GM21360 (cell line): ENCODE measurements around the gene ITPR3.

Source experiments
- ATAC-seq: cut with Tn5 transposase; IDR thresholded peaks from one replicate; pipeline ENCODE4 v1.9.1; 2021; ENCODE audit warnings: mild to moderate bottlenecking, moderate library complexity; ENCODE audit not compliant: unreplicated experiment

Gene ITPR3

GRCh38 chr6:33633462-33634158 is 12.5 kb downstream of the ITPR3 start:
- no peak for ATAC-seq

GRCh38 chr6:33634161-33634727 is 13.1 kb downstream of the ITPR3 start:
- ATAC-seq = no peak

DNA sequence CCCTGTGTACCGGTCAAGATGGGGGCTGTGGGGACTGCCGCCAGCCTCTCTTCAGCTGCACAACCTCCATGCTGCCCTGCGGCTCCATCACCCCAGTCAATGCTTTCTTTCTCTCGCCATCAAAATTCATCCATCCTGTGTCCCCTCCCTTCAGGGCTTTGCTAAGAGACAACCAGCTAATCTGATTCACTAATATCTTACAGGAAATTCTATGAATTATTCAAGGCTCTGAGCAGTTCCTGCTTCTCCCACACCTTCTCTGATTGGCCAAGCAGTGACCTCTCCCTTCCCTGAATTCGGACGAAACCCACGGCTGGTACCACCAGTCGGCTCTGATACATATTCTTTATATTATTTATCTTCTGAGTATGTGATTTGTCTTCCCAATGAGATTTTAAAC is 13.8 kb downstream of the ITPR3 start:
- no peak for ATAC-seq

- no peak for ATAC-seq
These were observed 15.5 kb downstream of the ITPR3 start for GRCh38 chr6:33636655-33637054.

- ATAC-seq = no peak
These were observed 17.4 kb downstream of the ITPR3 start for GRCh38 chr6:33638556-33638955.

- ATAC-seq = no peak
These were observed 18.4 kb downstream of the ITPR3 start for GRCh38 chr6:33639559-33639958.

GRCh38 chr6:33640361-33640760 is 19.2 kb downstream of the ITPR3 start:
- no peak for ATAC-seq

DNA sequence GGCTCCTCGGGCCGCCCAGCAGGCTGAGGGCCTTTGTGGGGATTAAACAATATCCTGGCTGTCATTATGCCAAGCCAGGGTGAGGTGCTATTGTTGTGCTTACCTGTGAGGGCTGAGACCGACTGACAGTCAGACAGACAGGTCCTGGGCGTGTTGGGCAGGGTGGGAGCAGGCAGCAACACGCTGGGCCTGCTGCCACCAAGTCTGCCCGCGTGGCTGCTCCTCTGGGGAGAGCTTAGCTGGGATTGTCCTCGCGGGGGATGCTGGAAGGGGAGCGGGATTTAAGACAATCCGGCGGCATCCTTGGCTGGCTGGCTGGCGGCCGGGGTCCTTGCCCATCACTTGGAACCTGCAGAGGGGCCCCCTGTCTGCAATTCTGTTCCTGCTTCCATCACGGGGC is 20.0 kb downstream of the ITPR3 start:
- ATAC-seq = no peak

DNA sequence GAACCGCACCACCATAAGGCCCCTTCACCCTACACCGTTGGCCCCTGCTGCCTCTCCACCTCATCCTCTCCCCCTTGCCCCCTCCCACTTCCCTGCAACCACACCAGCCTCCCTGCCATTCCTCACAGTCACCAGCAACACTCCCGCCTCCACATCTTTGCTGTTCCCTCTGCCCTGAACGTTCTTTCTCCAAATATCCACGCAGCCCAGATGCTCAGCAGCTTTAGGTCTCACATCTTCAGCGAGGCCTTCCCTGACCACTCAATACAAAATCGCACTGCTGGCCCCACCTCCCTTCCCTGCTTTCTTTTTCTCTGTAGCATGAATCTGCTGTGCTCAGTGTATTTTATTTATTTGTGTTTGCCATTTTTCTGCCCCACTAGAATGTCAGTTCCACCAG is 20.5 kb downstream of the ITPR3 start:
- no peak for ATAC-seq

DNA sequence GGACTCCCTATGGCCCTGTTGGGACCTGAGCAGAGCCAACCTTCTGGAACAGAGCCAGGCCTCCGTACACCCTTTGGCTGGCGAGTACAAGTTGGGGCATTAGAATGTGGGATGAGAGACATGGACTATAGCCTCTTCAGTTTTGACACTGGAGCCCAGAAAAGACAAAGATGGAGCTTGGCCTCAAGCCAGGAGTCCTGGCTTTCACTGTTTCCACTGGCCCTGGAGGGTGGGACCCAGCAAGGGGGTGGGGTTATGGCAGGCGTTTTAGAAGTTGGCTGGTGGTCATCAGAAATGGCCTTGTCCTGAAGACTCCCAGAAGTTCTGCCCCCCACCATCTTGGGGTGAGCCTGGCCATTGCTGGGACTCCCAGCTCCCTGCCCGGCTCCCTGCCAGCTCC is 21.8 kb downstream of the ITPR3 start:
- no peak for ATAC-seq

GRCh38 chr6:33651403-33651802 is 30.3 kb downstream of the ITPR3 start:
- no peak for ATAC-seq

GRCh38 chr6:33652002-33652401 is 30.9 kb downstream of the ITPR3 start:
- ATAC-seq = no peak

- no peak for ATAC-seq
These were observed 33.9 kb downstream of the ITPR3 start for GRCh38 chr6:33654831-33655554.

GRCh38 chr6:33656844-33657243 is 35.7 kb downstream of the ITPR3 start:
- no peak for ATAC-seq

DNA sequence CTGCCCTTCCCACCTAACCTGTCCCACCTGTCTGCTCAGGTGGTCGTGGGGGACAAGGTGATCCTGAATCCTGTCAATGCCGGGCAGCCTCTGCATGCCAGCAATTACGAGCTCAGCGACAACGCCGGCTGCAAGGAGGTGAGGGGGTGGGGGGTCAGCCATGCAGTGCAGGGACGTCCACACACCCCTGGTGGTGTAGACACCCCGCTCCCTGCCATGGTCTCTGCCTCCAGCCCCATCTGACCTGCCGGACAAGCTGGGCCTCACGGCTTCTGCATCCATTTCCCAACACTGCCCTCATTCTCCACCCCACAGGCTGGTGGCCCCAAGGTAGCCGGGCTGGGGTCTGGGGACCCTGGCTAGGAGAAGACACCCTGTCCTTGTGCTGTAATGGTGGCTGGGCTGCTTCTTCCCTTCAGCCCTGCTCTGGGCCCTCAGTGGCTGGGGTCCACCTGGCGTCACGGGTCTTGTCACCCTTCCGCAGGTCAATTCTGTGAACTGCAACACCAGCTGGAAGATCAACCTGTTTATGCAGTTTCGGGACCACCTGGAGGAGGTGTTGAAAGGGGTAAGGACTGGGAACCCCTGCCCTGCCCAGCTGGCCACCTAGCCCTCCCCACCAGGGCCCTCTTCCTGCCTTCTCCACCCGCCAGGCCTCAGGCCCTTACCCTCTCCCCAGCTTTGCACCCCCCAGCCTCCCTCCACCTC is 38.0 kb downstream of the ITPR3 start:
- no peak for ATAC-seq

GRCh38 chr6:33659986-33660385 is 38.9 kb downstream of the ITPR3 start:
- ATAC-seq = no peak

- no peak for ATAC-seq
These were observed 40.1 kb downstream of the ITPR3 start for GRCh38 chr6:33661106-33661838.

- no peak for ATAC-seq
These were observed 41.2 kb downstream of the ITPR3 start for GRCh38 chr6:33662318-33662717.

- no peak for ATAC-seq
These were observed 41.9 kb downstream of the ITPR3 start for GRCh38 chr6:33663028-33663427.

DNA sequence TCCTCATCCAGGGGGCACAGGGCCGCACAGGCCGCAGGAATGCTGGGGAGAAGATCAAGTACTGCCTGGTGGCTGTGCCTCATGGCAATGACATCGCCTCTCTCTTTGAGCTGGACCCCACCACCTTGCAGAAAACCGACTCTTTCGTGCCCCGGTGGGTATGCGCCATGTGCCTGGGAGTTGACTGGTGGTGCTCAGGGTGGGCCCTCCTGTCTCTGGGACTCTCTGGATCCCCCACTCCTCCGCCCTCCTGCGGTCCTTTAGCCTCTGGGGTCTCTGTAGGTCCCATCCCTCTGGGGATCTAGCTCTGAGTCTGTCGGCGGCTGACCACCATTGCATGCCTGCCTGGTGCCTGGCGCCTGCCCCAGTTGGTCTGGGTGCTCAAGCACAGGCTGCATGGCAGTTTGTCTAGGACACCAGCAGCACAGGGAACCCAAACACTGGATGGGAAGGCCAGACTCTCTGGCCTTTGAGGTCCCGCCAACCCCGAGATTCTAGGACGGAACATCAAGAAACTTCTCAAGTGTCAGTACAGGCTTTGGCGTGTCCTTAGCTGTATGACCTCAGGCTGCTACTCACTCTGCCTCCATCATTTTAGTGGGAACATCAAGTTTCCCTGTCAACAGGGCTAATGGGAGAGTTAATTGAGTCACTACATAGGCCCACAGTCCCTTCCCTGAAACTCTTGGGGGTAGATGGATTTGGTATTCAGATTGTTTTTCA is 42.8 kb downstream of the ITPR3 start:
- ATAC-seq = no peak
